ENCODE measurements around the gene NHSL2.
"Not testable (repeated sequence)": the region's sequence is repeated elsewhere in the genome, so short reads cannot be mapped to it uniquely, and the experiment has no call there.

DNA sequence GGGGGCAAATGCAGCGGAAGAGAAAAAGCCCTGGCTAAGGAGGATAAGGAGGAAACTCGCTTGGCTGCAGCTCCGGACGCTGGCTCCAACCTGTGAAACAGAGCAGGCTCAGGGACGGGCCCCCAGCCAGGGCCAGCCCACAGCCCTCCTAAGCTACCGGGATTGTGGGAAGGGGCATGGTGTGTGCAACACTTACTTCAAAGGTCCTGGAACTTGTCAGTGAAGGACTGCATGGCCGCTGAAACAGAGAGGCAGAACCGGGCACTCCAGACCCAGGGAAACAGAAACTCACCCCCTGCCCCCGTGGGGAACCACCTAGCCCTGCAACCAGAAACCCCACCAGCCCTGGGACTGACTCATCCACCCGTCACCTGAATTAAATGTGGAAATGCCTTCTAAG, 41.1 kb upstream of the NHSL2 start:
- not testable (repeated sequence) for TF ChIP-seq CTCF, POLR2A (IDR thresholded peaks at IDR 0.05)

All from lower leg skin (tissue), 3 donors.